SH-SY5Y (cell line): ENCODE data around the gene GPRIN3.

ENCODE experiments used
- GATA2 ChIP-seq: IDR thresholded peaks from 2 replicates; pipeline ENCODE4 v1.6.1; 2011; ENCODE audit warnings: mild to moderate bottlenecking, low read depth, low read length
- GATA3 ChIP-seq: IDR thresholded peaks from 2 replicates; pipeline ENCODE4 v1.6.1; 2011; ENCODE audit warnings: low read depth, mild to moderate bottlenecking, low read length, moderate library complexity

DNA sequence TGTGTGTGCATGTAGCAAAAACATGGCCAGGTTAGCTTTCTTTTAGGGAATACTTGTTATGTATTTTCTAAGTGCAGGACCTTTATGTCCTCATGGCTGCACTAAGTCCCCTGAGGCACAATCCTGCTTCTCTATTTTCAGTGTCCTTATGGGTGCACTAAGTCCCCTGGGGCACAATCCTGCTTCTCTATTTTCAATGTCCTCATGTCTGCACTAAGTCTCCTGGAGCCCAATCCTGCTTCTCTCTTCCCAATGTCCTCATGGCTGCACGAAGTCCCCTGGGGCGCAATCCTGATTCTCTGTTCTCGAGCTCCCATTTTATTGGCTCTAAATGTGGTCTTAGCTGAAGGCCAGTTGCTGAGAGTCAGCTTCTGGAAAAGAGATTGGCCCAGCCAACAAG, 49.7 kb upstream of the GPRIN3 start:
- TF ChIP-seq GATA3 = no peak
- no peak for TF ChIP-seq GATA2
